Measurements from ENCODE around the gene RYR1. TPM values are rescaled to one million over a fixed set of nuclear protein-coding genes. Genes with fewer than 3 reads are reported as not detected.
A peak's percentile ranks its signal among the peaks of the same experiment; 100 is the strongest.

The RYR1 gene
- total RNA-seq (2014; rRNA removed; shearing (Covaris generic)) = 12.4 and 19.1 TPM in 2 replicates

- DNase-seq = peak; percentile 95
- peak within 1 kb of the TSS; percentile 63 for H3K4me3 ChIP-seq
- peaks cover 8% of the 10 kb centered on the region for H3K36me3 ChIP-seq
- H3K27ac ChIP-seq = peak within 1 kb of the TSS; percentile 98
- H3K4me1 ChIP-seq = peaks cover 8% of the 10 kb centered on the region
- no peaks in the 10 kb centered on the region for H3K27me3 ChIP-seq
- H3K9me3 ChIP-seq (replicated peaks) = no peaks in the 10 kb centered on the region
Measured at GRCh38 chr19:38433268-38433733, at the start of gene RYR1. Gene RYR1, plus strand, starts transcription at chr19:38433691. Its CDS starts 139 bp downstream, at chr19:38433830.

DNA sequence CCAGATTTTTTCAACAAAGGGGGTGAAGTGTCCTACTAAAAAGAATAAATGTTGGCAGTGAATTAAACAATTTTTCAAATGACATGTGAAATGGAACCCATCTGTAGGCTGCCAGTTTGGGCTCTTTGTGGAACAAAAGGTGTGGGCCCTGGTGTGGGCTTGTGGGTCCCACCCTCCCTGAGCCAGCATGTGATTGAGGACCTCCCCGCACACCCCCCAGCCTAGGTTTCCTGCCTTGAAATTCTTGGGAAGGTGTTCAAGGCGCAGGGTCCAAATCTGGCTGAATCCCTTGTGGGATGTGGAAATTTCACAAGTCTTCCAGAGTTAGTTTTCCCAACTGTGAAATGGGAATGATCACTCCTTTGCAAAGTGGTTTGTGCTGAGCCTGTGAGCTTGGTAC lies 49.7 kb upstream of the RYR1 start:
- Histone ChIP-seq H3K27me3 (no peaks in the 10 kb centered on the region), H3K4me1 (no peaks in the 10 kb centered on the region), H3K9me3 (replicated peaks) (no peaks in the 10 kb centered on the region), H3K36me3 (peaks cover 58% of the 10 kb centered on the region), H3K4me3 (no peak overlapping the region), H3K27ac (no peak overlapping the region)
- DNase-seq = no peak

DNA sequence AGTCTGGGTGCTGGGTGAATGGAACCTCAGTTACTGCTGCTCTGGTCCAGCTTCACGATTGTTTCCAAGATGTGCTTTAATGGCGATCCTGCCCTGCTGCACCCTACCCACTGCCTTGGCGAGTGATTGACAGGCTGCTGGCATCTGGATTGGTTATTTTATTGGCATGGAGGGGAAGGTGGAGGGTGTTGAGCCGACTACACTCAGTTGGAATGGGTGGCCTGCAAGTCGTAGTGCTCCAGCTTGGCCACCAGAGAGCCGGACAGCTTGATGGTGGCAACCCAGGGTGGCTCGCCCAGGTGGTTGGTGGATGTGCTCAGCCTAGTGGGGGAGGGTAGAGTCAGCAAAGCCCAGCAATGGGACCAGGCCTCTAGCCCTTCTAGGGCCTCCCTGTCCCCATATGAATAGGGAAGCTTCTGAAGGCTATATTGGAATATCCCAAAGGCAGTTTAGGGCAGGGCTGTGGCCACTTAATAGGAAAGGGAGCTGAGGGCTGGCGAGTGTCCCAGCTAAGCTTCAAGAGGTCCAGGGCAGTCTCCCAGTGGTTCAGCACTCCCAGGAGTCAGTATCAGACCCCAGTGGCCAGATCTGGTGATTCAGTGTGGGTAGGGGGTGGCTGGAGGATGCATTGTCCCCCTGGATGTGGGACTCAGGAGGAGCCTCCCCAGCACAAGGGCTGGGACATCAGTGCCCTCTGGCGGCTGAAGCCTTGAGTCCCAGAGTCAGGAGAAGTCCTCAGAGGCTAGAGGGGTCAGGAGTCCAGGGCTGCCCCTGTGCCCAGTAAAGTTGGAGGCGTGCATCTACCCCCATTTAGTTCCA lies 49.1 kb upstream of the RYR1 start:
- Histone ChIP-seq H3K9me3 (replicated peaks) (no peaks in the 10 kb centered on the region), H3K4me1 (no peaks in the 10 kb centered on the region), H3K27ac (no peak overlapping the region), H3K27me3 (no peaks in the 10 kb centered on the region), H3K4me3 (no peak overlapping the region), H3K36me3 (peaks cover 55% of the 10 kb centered on the region)
- DNase-seq = no peak

- H3K4me3 ChIP-seq = no peak overlapping the region
- peaks cover 50% of the 10 kb centered on the region for H3K36me3 ChIP-seq
- H3K9me3 ChIP-seq (replicated peaks) = no peaks in the 10 kb centered on the region
- no peak overlapping the region for H3K27ac ChIP-seq
- no peaks in the 10 kb centered on the region for H3K27me3 ChIP-seq
- H3K4me1 ChIP-seq = no peaks in the 10 kb centered on the region
- no peak for DNase-seq
Measured at GRCh38 chr19:38385057-38385803, 48.3 kb upstream of the RYR1 start.

DNA sequence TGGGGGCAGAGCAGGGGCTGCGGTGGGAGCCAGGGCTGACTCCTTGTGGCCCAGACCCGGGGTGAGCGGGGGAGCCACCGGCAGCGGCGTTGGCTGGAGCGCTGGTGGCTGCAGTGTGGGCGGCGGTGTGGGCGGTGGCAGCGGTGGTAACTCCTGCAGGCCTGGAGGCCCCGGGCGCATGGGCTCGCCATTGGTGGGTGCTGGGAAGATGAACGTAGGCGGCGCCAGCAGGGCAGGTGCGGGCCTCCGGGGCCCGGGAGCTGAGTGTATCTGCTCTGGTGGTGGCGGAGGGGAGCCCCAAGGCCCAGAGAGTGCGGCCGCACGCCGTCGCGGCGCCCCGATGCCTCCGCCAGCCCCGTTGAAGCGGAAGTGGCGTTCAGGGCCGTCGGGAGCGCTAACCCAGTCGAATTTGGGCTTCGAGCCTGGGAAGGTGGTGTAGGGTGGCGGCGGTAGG lies 47.7 kb upstream of the RYR1 start:
- Histone ChIP-seq H3K27me3 (no peaks in the 10 kb centered on the region), H3K27ac (no peak overlapping the region)

GRCh38 chr19:38386300-38386970 lies 47.1 kb upstream of the RYR1 start:
- Histone ChIP-seq H3K27ac (no peak overlapping the region), H3K27me3 (no peaks in the 10 kb centered on the region), H3K36me3 (peaks cover 39% of the 10 kb centered on the region), H3K4me1 (no peaks in the 10 kb centered on the region), H3K9me3 (replicated peaks) (no peaks in the 10 kb centered on the region), H3K4me3 (no peak overlapping the region)
- no peak for DNase-seq

More for the DNA sequence above, 47.7 kb upstream of the RYR1 start:
- Histone ChIP-seq H3K9me3 (replicated peaks) (no peaks in the 10 kb centered on the region), H3K4me1 (no peaks in the 10 kb centered on the region), H3K4me3 (no peak overlapping the region), H3K36me3 (peaks cover 45% of the 10 kb centered on the region)
- no peak for DNase-seq

GRCh38 chr19:38386971-38387549 lies 46.4 kb upstream of the RYR1 start:
- peak overlapping the region; percentile 62 for H3K4me3 ChIP-seq
- H3K9me3 ChIP-seq (replicated peaks) = no peaks in the 10 kb centered on the region
- no peak overlapping the region for H3K27ac ChIP-seq
- no peaks in the 10 kb centered on the region for H3K27me3 ChIP-seq
- H3K36me3 ChIP-seq = peaks cover 33% of the 10 kb centered on the region
- H3K4me1 ChIP-seq = no peaks in the 10 kb centered on the region
- no peak for DNase-seq

GRCh38 chr19:38387550-38388348 lies 45.7 kb upstream of the RYR1 start, which contains the start of gene GGN:
Gene GGN, minus strand, starts transcription at chr19:38388034. Its CDS starts 773 bp downstream, at chr19:38387261.
- Histone ChIP-seq H3K27me3 (no peaks in the 10 kb centered on the region), H3K27ac (peak within 1 kb of the TSS; percentile 30; the same call in 1 of the 2 replicates), H3K4me3 (peak within 1 kb of the TSS; percentile 62), H3K9me3 (replicated peaks) (no peaks in the 10 kb centered on the region), H3K4me1 (no peaks in the 10 kb centered on the region), H3K36me3 (peaks cover 28% of the 10 kb centered on the region)
- DNase-seq = peak; percentile 97 to 98

DNA sequence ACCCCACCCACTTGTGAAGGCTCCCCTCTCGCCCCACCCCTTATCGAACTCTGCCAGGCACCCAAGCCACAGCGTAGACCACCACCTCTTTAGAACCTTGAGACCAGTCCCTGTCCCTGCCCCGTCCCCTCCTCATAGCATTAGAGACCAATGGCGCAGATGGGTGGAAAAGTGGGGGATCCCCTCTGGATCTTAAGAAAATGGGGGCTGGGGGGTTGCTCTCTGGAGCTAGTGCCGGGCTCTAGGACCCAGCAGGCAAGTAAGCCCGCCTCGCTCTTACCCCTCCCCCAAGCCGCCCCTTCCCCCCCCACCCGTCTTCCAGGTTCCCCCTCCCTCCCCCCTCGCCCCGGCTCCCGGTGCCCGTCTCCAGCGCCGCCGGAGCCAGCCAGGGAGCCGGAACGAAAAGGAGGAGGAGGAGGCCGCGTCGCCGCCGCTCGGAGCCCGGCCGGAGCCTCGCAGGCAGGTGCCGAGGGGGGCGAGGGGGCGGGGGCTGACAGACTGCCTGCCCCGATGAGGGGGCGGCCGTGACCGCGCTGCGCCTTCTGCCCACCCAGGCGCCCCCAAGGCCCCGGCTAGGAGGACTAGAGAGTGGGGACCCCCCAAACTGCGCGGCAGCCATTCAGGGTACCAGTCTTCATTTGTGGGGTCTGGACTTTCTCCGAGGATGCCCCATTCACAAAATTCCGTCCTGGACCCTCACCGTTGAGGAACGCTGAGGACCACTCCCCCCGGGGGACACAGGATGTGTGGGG lies 45.0 kb upstream of the RYR1 start, which contains the start of gene SPRED3:
Gene SPRED3, plus strand, starts transcription at position 349 of the 752 bp plus-strand sequence. CDS start 1,606 bp downstream, outside the sequence.
- no peaks in the 10 kb centered on the region for H3K4me1 ChIP-seq
- no peaks in the 10 kb centered on the region for H3K9me3 ChIP-seq (replicated peaks)
- H3K27me3 ChIP-seq = no peaks in the 10 kb centered on the region
- peak within 1 kb of the TSS; percentile 30; the same call in 1 of the 2 replicates for H3K27ac ChIP-seq
- peaks cover 20% of the 10 kb centered on the region for H3K36me3 ChIP-seq
- peak within 1 kb of the TSS; percentile 62 for H3K4me3 ChIP-seq
- DNase-seq = no peak

GRCh38 chr19:38389101-38389925 lies 44.2 kb upstream of the RYR1 start:
- no peaks in the 10 kb centered on the region for H3K27me3 ChIP-seq
- peaks cover 14% of the 10 kb centered on the region for H3K36me3 ChIP-seq
- no peaks in the 10 kb centered on the region for H3K4me1 ChIP-seq
- H3K9me3 ChIP-seq (replicated peaks) = no peaks in the 10 kb centered on the region
- H3K4me3 ChIP-seq = peak overlapping the region; percentile 62
- peak overlapping the region; percentile 30; the same call in 1 of the 2 replicates for H3K27ac ChIP-seq
- peak; percentile 53 to 66 for DNase-seq

DNA sequence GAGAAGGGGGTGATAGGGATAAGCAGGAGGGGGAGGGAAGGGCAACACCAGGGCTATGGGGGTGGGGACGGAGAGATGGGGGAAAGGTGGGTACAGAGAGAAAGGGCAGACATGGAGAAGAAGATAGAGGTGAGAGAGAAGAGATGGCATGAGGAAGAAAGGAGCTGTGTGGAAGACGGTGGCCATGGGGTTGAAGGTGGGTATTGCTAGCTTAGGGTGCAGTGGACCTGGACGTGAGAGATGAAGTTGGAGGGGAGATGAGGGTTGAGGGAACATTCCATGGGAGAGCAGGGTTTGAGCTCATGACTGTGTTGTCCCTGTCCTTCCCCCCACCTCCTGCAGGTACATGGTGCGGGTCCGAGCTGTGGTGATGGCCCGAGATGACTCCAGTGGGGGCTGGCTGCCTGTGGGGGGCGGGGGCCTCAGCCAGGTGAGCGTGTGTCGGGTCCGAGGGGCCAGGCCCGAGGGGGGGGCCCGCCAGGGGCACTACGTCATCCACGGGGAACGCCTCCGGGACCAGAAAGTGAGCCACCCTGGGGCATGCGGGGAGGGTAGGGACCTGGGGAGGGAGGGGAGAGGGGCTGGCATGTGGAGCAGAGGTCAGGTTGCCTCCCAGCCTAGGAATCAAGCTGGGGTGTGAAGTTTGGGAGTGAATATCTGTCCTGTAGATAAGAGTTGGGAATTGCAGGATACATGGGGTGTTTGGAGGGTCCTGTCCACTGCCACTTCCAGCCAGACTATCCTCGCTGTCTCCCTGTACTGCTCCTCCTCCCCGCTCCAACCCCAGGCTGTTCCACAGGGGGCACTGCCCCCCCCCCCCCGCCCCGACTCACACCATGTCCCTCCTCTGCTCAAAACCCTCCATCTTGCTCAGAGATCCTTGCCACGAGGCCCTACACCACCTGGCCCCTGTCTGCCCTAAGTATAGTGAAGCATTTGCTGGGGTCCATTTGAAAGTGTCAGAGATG lies 43.2 kb upstream of the RYR1 start:
- H3K36me3 ChIP-seq = peaks cover 4% of the 10 kb centered on the region
- no peaks in the 10 kb centered on the region for H3K9me3 ChIP-seq (replicated peaks)
- no peaks in the 10 kb centered on the region for H3K4me1 ChIP-seq
- DNase-seq = no peak
- no peaks in the 10 kb centered on the region for H3K27me3 ChIP-seq
- H3K4me3 ChIP-seq = no peak overlapping the region
- H3K27ac ChIP-seq = no peak overlapping the region
